Glomerular visceral epithelial cell (primary cell): Measurements from ENCODE around the gene ADAMTS20.

ENCODE experiments used
- DNase-seq: peaks from one replicate; pipeline ENCODE4 v3.0.0-alpha.2; 2016; ENCODE audit errors: extremely low spot score

ADAMTS20 gene

GRCh38 chr12:43493261-43493797 lies 58.7 kb downstream of the ADAMTS20 start:
- no peak for DNase-seq

- DNase-seq: no peak
Measured at GRCh38 chr12:43482311-43483085, 69.5 kb downstream of the ADAMTS20 start.

DNA sequence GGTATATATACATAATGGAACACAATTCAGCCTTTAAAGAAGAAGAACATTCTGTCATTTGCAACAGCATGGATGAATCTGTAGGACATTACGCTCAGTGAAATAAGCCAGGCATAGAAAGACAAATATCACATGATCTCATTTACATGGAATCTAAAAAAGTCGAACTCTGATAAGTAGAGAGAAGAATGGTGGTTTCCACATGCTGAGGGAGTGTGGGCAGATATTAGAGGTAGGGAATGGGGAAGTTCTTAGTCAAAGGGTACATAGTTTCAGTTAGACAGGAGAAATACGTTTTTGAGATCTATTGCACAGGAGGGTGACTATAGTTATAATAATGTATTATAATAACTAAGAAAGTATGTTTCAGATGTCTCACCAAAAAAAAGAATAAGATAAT lies 71.4 kb downstream of the ADAMTS20 start:
- DNase-seq: no peak

GRCh38 chr12:43462741-43463140 lies 89.3 kb downstream of the ADAMTS20 start:
- DNase-seq: no peak

DNA sequence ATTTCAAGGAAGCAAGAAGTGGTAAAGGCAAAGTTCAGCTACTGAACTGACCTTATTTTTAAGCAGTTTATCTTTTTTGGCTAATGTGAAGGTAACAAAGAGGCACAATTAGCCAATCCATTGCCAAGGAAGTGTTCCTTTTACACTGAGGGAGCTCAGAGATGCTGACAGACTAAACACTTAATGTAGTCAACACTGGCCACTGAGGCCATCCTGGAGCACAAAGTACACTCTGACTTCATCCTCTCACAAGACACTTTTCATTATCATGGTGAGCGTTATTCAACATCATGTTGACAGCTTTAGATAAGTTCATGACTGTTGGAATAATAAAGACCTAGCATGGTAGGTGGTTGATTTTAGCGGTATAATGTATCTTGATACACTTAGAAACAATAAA lies 89.9 kb downstream of the ADAMTS20 start:
- no peak for DNase-seq

- DNase-seq: no peak
Measured at GRCh38 chr12:43459285-43459684, 92.7 kb downstream of the ADAMTS20 start.

- DNase-seq: no peak
Measured at GRCh38 chr12:43453761-43454160, 98.2 kb downstream of the ADAMTS20 start.

- peak; percentile 40 for DNase-seq
Measured at GRCh38 chr12:43444940-43445564, 107.0 kb downstream of the ADAMTS20 start.

GRCh38 chr12:43436597-43436996 lies 115.4 kb downstream of the ADAMTS20 start:
- DNase-seq: no peak

DNA sequence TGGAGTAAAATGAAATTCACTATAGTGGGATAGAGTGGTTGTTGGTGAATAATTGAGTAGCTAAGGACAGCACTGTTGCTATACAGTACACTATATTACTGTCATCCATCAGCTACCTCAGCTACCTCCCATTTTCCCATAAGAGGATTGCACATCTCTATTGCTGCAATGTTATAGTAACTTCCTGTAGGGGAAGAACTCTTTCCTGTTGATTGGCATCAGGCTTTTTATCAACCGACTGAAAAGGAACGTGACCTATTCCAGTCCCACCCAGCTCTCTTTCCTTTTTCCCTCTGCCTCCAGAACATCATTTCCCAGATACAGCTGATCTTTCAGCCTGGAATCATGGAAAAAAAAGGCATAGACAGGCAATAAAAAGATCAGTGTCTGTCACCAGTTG lies 117.4 kb downstream of the ADAMTS20 start:
- no peak for DNase-seq

- no peak for DNase-seq
Measured at GRCh38 chr12:43428088-43428600, 123.9 kb downstream of the ADAMTS20 start.

- no peak for DNase-seq
Measured at GRCh38 chr12:43425361-43425760, 126.6 kb downstream of the ADAMTS20 start.

GRCh38 chr12:43416981-43417380 lies 135.0 kb downstream of the ADAMTS20 start:
- DNase-seq: no peak

GRCh38 chr12:43407816-43408645 lies 144.0 kb downstream of the ADAMTS20 start:
- no peak for DNase-seq

DNA sequence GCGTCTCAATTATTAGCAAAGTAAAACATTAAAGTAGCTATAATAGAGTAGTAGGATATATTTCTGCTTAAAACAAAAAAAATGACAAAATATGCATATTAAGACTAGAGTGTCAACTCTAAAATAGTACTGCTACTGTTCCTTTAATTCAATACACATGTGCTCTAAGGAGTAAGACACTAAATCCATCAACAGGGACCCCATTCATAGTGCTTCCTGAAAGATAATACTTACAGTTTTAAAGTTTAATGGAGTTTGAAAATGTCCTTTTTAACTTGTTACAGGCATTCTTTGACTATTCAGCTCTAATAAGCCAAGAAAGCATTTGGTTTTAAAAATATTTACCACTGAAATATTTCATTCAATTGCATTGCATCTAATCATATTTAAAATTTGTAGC lies 145.2 kb downstream of the ADAMTS20 start:
- no peak for DNase-seq

- DNase-seq: no peak
Measured at GRCh38 chr12:43402436-43402835, 149.6 kb downstream of the ADAMTS20 start.

- DNase-seq: no peak
Measured at GRCh38 chr12:43401096-43401495, 150.9 kb downstream of the ADAMTS20 start.

- DNase-seq: no peak
Measured at GRCh38 chr12:43396671-43397070, 155.3 kb downstream of the ADAMTS20 start.

GRCh38 chr12:43392116-43392515 lies 159.9 kb downstream of the ADAMTS20 start:
- DNase-seq: no peak

DNA sequence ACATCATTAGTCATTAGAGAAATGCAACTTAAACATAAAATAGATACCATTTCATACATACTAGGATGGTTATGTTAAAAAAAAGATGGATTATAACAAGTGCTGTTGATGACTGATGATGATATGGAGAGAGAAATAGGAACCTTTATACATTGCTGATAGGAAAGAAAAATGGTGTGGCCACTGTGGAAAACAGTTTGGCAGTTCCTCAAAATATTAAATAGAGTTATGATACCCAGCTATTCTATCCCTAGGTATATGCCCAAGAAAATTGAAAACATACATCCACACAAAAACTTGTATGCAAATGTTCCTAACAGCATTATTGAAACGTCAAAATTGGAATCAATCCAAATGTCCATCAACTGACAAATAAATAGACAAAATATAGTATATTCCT lies 170.1 kb downstream of the ADAMTS20 start:
- no peak for DNase-seq

GRCh38 chr12:43378448-43378847 lies 173.6 kb downstream of the ADAMTS20 start:
- DNase-seq: no peak

DNA sequence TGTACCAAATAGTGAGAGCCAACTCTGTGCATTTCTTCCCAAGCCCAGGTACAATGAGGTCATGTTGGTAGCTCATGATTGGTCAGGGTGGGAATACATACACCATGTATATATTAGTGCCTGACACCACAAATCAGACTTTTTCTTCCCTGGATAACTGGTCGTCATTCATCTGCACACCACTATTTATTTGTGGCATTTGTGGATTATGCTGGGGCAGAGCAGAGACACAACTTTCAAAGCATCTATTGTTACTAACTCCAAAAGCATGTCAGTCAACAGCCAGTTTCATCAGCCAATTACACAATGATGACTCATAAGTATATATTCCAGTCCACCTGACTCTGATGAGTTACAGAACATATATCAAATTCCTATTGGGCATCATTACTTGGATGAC lies 181.7 kb downstream of the ADAMTS20 start:
- DNase-seq: peak; percentile 28
